IMR-90 (cell line): ENCODE data around the gene KIAA0232. TPM values are rescaled to one million over a fixed set of nuclear protein-coding genes. Genes with fewer than 3 reads are reported as not detected.
A peak's percentile ranks its signal among the peaks of the same experiment; 100 is the strongest.

ENCODE experiments used
- ATAC-seq: fragments of 200-7000 bp; cut with Tn5 transposase; 2 replicates; pipeline ENCODE4 v1.9.1; 2020; ENCODE audit warnings: low read depth, mild to moderate bottlenecking, moderate library complexity
- BruUV-seq: library from RNA; stranded (reverse); fragments of 400-500 nt; replicated peaks from 2 replicates; lab custom pipeline; 2021; lab: Mats Ljungman, UMichigan
- CTCF ChIA-PET: fragments of 300-600 bp; formaldehyde crosslinking; extraction: SDS; loops from one replicate; lab custom pipeline; 2021; ENCODE audit warnings: antibody characterized with exemption; lab: Yijun Ruan, JAX
- POLR2A ChIA-PET: fragments of 300-600 bp; sonication (Branson Sonifier 250); formaldehyde crosslinking; loops from one replicate; lab custom pipeline; 2022; ENCODE audit warnings: antibody characterized with exemption; ENCODE audit not compliant: unreplicated experiment; lab: Charles Lee
- DNase-seq: peaks from one replicate; pipeline ENCODE4 v3.0.0; 2013
- H2AFZ ChIP-seq: replicated peaks from 2 replicates; pipeline ENCODE3; 2013; ENCODE audit warnings: low read length, mild to moderate bottlenecking; ENCODE audit not compliant: poor library complexity
- H2AK5ac ChIP-seq: 2 replicates; pipeline ENCODE4 v1.6.1; 2013; ENCODE audit warnings: low read depth, low read length, inconsistent platforms
- H2AK9ac ChIP-seq: replicated peaks from 2 replicates; pipeline ENCODE3; 2013; ENCODE audit warnings: mild to moderate bottlenecking, low read depth, low read length, moderate library complexity; ENCODE audit not compliant: poor library complexity
- H2BK120ac ChIP-seq: 2 replicates; pipeline ENCODE4 v1.6.1; 2013; ENCODE audit warnings: low read depth, low read length, inconsistent platforms
- H2BK15ac ChIP-seq: 3 replicates; pipeline ENCODE4 v1.6.1; 2013; ENCODE audit warnings: low read depth, low read length, inconsistent platforms
- H2BK20ac ChIP-seq: 2 replicates; pipeline ENCODE4 v1.6.1; 2013; ENCODE audit warnings: low read depth, mild to moderate bottlenecking, inconsistent platforms, low read length, moderate library complexity
- H2BK5ac ChIP-seq: 2 replicates; pipeline ENCODE4 v1.6.1; 2013; ENCODE audit warnings: mild to moderate bottlenecking, low read depth, low read length, inconsistent platforms; ENCODE audit not compliant: poor library complexity, severe bottlenecking
- H3K14ac ChIP-seq: replicated peaks from 2 replicates; pipeline ENCODE4 v1.6.1; 2013; ENCODE audit warnings: low read depth, low read length, inconsistent platforms
- H3K18ac ChIP-seq: 2 replicates; pipeline ENCODE4 v1.6.1; 2013; ENCODE audit warnings: low read depth, low read length, control low read depth
- H3K23ac ChIP-seq: 2 replicates; pipeline ENCODE4 v1.6.1; 2013; ENCODE audit warnings: low read depth, low read length, inconsistent platforms
- H3K27ac ChIP-seq: 2 replicates; pipeline ENCODE4 v1.5.1; 2013; ENCODE audit warnings: mild to moderate bottlenecking, control low read depth, low read length; ENCODE audit not compliant: insufficient read depth
- H3K27me3 ChIP-seq: 2 replicates; pipeline ENCODE4 v1.6.1; 2013; ENCODE audit warnings: low read length; ENCODE audit not compliant: control insufficient read depth, insufficient read depth
- H3K36me3 ChIP-seq: 2 replicates; pipeline ENCODE4 v1.6.1; 2013; ENCODE audit warnings: low read length, mixed read lengths; ENCODE audit not compliant: control insufficient read depth, insufficient read depth
- H3K4ac ChIP-seq: 2 replicates; pipeline ENCODE4 v1.6.1; 2013; ENCODE audit warnings: low read depth, low read length, inconsistent platforms
- H3K4me1 ChIP-seq: 2 replicates; pipeline ENCODE4 v1.6.1; 2013; ENCODE audit warnings: low read length, mixed read lengths; ENCODE audit not compliant: control insufficient read depth, insufficient read depth
- H3K4me2 ChIP-seq: 2 replicates; pipeline ENCODE4 v1.6.1; 2013; ENCODE audit warnings: low read depth, mild to moderate bottlenecking, control low read depth, low read length, moderate library complexity
- H3K4me3 ChIP-seq: 2 replicates; pipeline ENCODE4 v1.5.1; 2013; ENCODE audit warnings: low read depth, mild to moderate bottlenecking, control low read depth, low read length, moderate library complexity; ENCODE audit not compliant: insufficient read depth
- H3K56ac ChIP-seq: 2 replicates; pipeline ENCODE4 v1.6.1; 2013; ENCODE audit warnings: low read length, inconsistent platforms; ENCODE audit not compliant: insufficient read depth; ENCODE audit errors: extremely low read depth
- H3K79me1 ChIP-seq, 2 experiments: 2 replicates each; pipeline ENCODE4 v1.6.1; 2013; ENCODE audit warnings: low read length in 2 of 2, inconsistent platforms in 1 of 2, low read depth in 1 of 2
- H3K9ac ChIP-seq: 2 replicates; pipeline ENCODE4 v1.6.1; 2013; ENCODE audit warnings: low read depth, low read length, control low read depth
- H3K9me1 ChIP-seq: 2 replicates; pipeline ENCODE4 v1.6.1; 2013; ENCODE audit warnings: low read length, inconsistent platforms; ENCODE audit not compliant: insufficient read depth
- H3K9me3 ChIP-seq: 2 replicates; pipeline ENCODE4 v1.6.1; 2013; ENCODE audit warnings: low read length; ENCODE audit not compliant: control insufficient read depth, insufficient read depth
- H4K20me1 ChIP-seq: 2 replicates; pipeline ENCODE4 v1.6.1; 2013; ENCODE audit warnings: low read length, inconsistent platforms; ENCODE audit not compliant: insufficient read depth
- H4K5ac ChIP-seq: 2 replicates; pipeline ENCODE4 v1.6.1; 2013; ENCODE audit warnings: mild to moderate bottlenecking, low read depth, low read length, control low read depth
- H4K8ac ChIP-seq, 2 experiments: 2 replicates each; pipeline ENCODE4 v1.6.1; 2013; ENCODE audit warnings: low read depth in 2 of 2, low read length in 2 of 2, control low read depth in 1 of 2, inconsistent platforms in 1 of 2
- H4K91ac ChIP-seq: 2 replicates; pipeline ENCODE4 v1.6.1; 2013; ENCODE audit warnings: low read depth, low read length, inconsistent platforms; ENCODE audit not compliant: insufficient read depth
- MAZ ChIP-seq: IDR thresholded peaks from 2 replicates; pipeline ENCODE4 v1.6.1; 2012; ENCODE audit warnings: low read depth, mild to moderate bottlenecking, low read length, improper control_type of control experiment, moderate library complexity, borderline replicate concordance
- MXI1 ChIP-seq: IDR thresholded peaks from 2 replicates; pipeline ENCODE4 v1.6.1; 2012; ENCODE audit warnings: low read depth, mild to moderate bottlenecking, low read length, moderate library complexity, borderline replicate concordance
- NFE2L2 ChIP-seq: fragments of 150-350 bp; IDR thresholded peaks from 2 replicates; pipeline ENCODE4 v1.6.1; 2016; ENCODE audit warnings: low read depth, mild to moderate bottlenecking, low read length
- RCOR1 ChIP-seq: IDR thresholded peaks from 2 replicates; pipeline ENCODE4 v1.6.1; 2012; ENCODE audit warnings: mild to moderate bottlenecking, low read length, improper control_type of control experiment; ENCODE audit not compliant: insufficient replicate concordance
- SMC3 ChIP-seq: fragments of 150-350 bp; IDR thresholded peaks from 2 replicates; pipeline ENCODE4 v1.6.1; 2016; ENCODE audit warnings: low read depth, mild to moderate bottlenecking, antibody characterized with exemption, low read length, moderate library complexity
- WGBS, 2 experiments: methylation state at CpG; one replicate each; pipeline versions ENCODE4 v1.1.5 to v1.1.7; 2013; ENCODE audit warnings: missing lambda C conversion rate in 2 of 2; ENCODE audit not compliant: insufficient read length in 1 of 2; ENCODE audit errors: extremely low coverage in 2 of 2; 5-methylcytosine and 5-hydroxymethylcytosine counted together
- dilution Hi-C: fragments of 300-500 bp; cut with HindIII; formaldehyde crosslinking; loops from one replicate; pipeline ENCODE4 v1.14.3; 2018; ENCODE audit warnings: low sequenced_read_pairs; ENCODE audit not compliant: unreplicated experiment
- in situ Hi-C: fragments of 300-500 bp; cut with MboI; formaldehyde crosslinking; loops from 3 replicates; pipeline ENCODE4 v1.14.3; 2019; ENCODE audit warnings: low sequenced_read_pairs, inconsistent platforms, mixed read lengths
- intact Hi-C: fragments of 100-400 bp; cut with micrococcal nuclease; formaldehyde crosslinking; loops from 2 replicates; pipeline ENCODE4 v1.10.0; 2022
- polyA plus RNA-seq, 3 experiments: library from polyadenylated mRNA; depleted of rRNA; stranded (reverse); fragments of >200 nt; gene quantifications; 2 replicates each; pipeline ENCODE4 v1.2.3, GENCODE V29; 2012; ENCODE audit warnings: low replicate concordance in 1 of 3
- total RNA-seq: library from RNA; depleted of rRNA; stranded (reverse); fragments of >200 nt; gene quantifications from 2 replicates; pipeline ENCODE4 v1.2.3, GENCODE V29; 2012
- TF ChIP-seq, protein P1 (sequence below): fragments of 150-350 bp; IDR thresholded peaks from 2 replicates; pipeline ENCODE4 v1.6.1; 2017; ENCODE audit warnings: mild to moderate bottlenecking, antibody characterized with exemption, low read length, low read depth

KIAA0232 gene
- total and polyA plus RNA-seq, 2 of the 4 experiments (the other 2 are of a cell fraction): 6.8 to 19.5 TPM

DNA sequence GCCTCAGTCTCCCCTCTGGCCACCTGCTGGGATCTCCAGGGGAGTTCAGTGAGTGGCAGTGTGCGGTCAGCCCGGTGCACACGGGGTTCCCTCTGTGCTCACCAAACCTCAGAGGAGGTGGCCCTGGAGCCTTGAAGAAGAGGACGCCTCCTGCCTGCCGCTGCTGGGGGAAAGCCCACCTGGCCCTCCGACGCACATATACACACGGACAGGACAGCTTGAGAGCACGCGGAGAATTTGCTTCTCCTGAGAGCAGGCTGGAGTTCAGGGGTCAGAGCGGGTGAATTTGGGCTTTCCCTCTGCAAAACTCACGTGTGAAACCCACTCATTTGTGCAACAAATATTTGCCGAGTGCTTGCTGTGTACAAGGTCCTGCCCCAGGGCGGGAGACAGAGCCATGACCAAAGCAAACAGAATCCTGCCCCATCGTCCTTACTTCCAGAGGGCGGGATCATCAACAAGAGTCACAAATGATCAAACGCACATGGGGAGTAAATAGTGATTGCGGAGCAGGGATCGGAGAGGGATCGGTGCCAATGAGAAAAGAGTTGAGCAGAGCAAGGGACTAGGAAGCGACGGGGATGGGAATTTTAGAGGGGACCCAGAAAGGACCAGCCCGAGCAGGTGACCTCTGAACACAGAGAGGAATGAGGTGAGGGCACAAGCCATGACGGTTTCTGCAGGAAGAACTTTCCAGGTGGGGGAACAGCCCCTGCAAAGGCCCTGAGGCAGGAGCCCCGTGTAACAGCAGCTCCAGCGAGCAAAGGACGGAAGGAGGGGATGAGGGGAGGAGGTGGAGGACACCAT lies 49.0 kb upstream of the KIAA0232 start (continued):
- TF ChIP-seq MAZ: no peak
- TF ChIP-seq NFE2L2: no peak

DNA sequence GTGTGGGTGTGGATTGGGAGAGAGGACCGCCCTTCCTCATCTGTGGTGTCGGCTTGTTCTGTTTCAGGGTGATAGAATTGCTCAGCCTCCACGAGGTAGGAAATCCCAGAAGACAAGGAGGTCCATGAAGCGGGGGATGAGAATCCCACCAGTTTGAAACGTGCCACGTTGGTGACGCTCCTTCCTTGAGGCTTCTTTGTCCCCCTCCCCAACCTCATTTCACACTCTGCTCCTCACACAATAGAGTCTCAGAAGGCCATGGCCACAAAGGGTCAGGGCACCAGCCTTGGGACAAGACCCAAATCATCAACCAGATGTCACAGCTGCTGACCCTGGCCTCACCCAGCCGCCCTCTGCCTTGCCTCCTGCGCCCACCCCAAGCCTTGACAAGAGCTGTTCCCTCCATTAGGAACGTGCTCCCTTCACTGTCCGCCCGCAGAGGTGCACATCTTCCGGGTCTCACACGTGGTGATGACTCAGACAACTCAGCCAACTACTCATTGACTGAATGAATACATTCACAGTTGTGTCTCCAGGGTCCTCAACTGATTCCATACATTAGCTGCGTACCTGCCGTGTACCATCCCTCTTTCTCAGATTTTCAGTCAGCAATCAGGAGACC lies 48.3 kb upstream of the KIAA0232 start:
- peak overlapping the region; percentile 100 for H2BK120ac ChIP-seq
- DNase-seq: no peak
- no peak overlapping the region for H3K27ac ChIP-seq
- peak overlapping the region; percentile 51 for H3K4ac ChIP-seq
- H3K4me3 ChIP-seq: no peak overlapping the region
- peaks cover 9% of the 10 kb centered on the region for H3K4me1 ChIP-seq
- no peak overlapping the region for H2BK5ac ChIP-seq
- H2AFZ ChIP-seq: no peak overlapping the region
- H2BK20ac ChIP-seq: peak overlapping the region; percentile 100
- H3K79me1 ChIP-seq: 0 out of 4 replicates have a peak, but pooled peaks cover 0 to 4% of the 10 kb centered on the region in 2 experiments
- peaks cover 10% of the 10 kb centered on the region for H3K9me1 ChIP-seq
- POLR2A ChIA-PET: no interaction called here
- H3K9ac ChIP-seq: no peak overlapping the region
- intact Hi-C loops (no loop called here), in situ Hi-C loops (no loop called here), dilution Hi-C loops (no loop called here)
- no peak overlapping the region for H3K4me2 ChIP-seq
- no peak overlapping the region for H3K23ac ChIP-seq
- H3K56ac ChIP-seq: no peak overlapping the region
- no peak overlapping the region for H3K18ac ChIP-seq
- ATAC-seq: no peak
- H2BK15ac ChIP-seq: peak overlapping the region; percentile 8; the same call in 2 of the 3 replicates
- peak overlapping the region; percentile 59; the same call in 1 of the 2 replicates for H2AK5ac ChIP-seq
- H4K91ac ChIP-seq: peak overlapping the region; percentile 99
- peak overlapping the region; percentile 58 for H2AK9ac ChIP-seq
- H4K8ac ChIP-seq: no peak overlapping the region
- TF ChIP-seq, protein P1, sequence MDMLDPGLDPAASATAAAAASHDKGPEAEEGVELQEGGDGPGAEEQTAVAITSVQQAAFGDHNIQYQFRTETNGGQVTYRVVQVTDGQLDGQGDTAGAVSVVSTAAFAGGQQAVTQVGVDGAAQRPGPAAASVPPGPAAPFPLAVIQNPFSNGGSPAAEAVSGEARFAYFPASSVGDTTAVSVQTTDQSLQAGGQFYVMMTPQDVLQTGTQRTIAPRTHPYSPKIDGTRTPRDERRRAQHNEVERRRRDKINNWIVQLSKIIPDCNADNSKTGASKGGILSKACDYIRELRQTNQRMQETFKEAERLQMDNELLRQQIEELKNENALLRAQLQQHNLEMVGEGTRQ: no peak
- no peak for TF ChIP-seq SMC3
- TF ChIP-seq MXI1: no peak
- TF ChIP-seq RCOR1: no peak
- no peak overlapping the region for H3K14ac ChIP-seq
- CTCF ChIA-PET: interaction anchor here (1.4 kb wide), 1 partner anchor 139 kb away, joined by 3 read pairs; no protein-coding TSS in a partner anchor
- BruUV-seq: no TSS peak
- no peaks in the 10 kb centered on the region for H4K20me1 ChIP-seq
- no peaks in the 10 kb centered on the region for H3K36me3 ChIP-seq
- WGBS, 2 experiments: 84% methylated on average over 10 of the region's 16 CpGs; no CpG with 5 or more reads in 1 of the 2 experiments
- H3K27me3 ChIP-seq: no peaks in the 10 kb centered on the region; the same call in 1 of the 2 replicates
- H4K5ac ChIP-seq: no peak overlapping the region
- no peaks in the 10 kb centered on the region; the same call in 1 of the 2 replicates for H3K9me3 ChIP-seq
